Measurements from ENCODE around the gene SYT13.

The SYT13 gene

GRCh38 chr11:45216031-45216430 lies 70.1 kb downstream of the SYT13 start:
- no peak for TF ChIP-seq TEAD4 (IDR thresholded peaks at IDR 0.05)
- no peak for TF ChIP-seq EP300 (IDR thresholded peaks at IDR 0.05; ENCODE audit: borderline replicate concordance)
- TF ChIP-seq TAF1 (IDR thresholded peaks at IDR 0.05; ENCODE audit: low read depth): no peak
- no peak for TF ChIP-seq NFIC (IDR thresholded peaks at IDR 0.05)
- no peak for TF ChIP-seq EGR1 (IDR thresholded peaks at IDR 0.05)

DNA sequence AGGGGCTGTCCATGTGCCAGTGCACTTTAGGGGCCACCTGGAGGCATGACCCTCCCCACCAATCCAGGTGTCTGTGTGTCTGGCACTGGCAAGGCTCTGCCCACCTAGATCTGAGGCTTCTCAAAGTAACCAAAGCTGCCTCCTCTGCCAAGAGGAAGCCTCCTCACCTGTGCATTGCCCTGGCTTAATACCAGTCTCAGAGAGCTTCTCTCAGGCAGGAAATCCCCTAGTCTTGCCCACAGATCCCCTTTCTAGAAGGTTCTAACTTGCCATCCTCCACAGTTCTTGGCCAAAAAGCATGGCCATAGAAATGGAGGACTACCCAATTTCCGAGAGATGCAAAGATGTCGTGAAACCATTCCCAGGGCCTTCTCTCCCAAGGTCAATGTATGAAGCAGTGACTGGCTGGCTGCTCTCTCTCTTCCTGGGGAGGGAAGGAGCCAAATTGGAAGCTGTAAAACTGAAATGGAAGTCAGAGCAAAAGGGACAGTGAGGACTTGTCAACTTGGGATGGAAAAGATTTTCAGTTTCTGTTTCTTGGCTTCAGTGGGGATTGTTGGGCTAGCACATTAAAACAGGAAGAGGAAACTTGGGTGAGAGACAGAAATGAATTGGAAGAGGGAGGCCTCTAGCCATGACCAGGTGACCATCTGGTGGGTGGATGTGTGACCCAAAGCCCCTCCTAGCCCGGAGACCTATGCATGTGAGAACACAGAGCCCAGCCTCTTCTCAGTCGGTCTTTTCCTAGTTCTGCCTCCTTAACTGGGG lies 70.9 kb downstream of the SYT13 start:
- TF ChIP-seq RAD21 (IDR thresholded peaks at IDR 0.05; ENCODE audit: low read depth): no peak
- no peak for TF ChIP-seq CREB1 (IDR thresholded peaks at IDR 0.05; ENCODE audit: low read depth)
- TF ChIP-seq, protein P1, sequence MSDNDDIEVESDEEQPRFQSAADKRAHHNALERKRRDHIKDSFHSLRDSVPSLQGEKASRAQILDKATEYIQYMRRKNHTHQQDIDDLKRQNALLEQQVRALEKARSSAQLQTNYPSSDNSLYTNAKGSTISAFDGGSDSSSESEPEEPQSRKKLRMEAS (IDR thresholded peaks at IDR 0.05): no peak
- TF ChIP-seq EGR1 (IDR thresholded peaks at IDR 0.05): no peak
- TF ChIP-seq NFIC (IDR thresholded peaks at IDR 0.05): no peak
- TF ChIP-seq TEAD4 (IDR thresholded peaks at IDR 0.05): no peak

GRCh38 chr11:45213717-45214116 lies 72.4 kb downstream of the SYT13 start:
- TF ChIP-seq YY1 (IDR thresholded peaks at IDR 0.05; ENCODE audit: low read depth) (no peak), EP300 (IDR thresholded peaks at IDR 0.05; ENCODE audit: borderline replicate concordance) (no peak), TEAD4 (IDR thresholded peaks at IDR 0.05) (no peak)

- no peak for TF ChIP-seq CEBPB (IDR thresholded peaks at IDR 0.05)
These were observed 72.8 kb downstream of the SYT13 start for GRCh38 chr11:45213316-45213665.

GRCh38 chr11:45212566-45213315 lies 73.4 kb downstream of the SYT13 start:
- no peak for TF ChIP-seq TCF12 (IDR thresholded peaks at IDR 0.05; ENCODE audit: low read depth)
- TF ChIP-seq EP300 (IDR thresholded peaks at IDR 0.05; ENCODE audit: borderline replicate concordance): no peak
- no peak for TF ChIP-seq NFIC (IDR thresholded peaks at IDR 0.05)
- TF ChIP-seq, protein P2, sequence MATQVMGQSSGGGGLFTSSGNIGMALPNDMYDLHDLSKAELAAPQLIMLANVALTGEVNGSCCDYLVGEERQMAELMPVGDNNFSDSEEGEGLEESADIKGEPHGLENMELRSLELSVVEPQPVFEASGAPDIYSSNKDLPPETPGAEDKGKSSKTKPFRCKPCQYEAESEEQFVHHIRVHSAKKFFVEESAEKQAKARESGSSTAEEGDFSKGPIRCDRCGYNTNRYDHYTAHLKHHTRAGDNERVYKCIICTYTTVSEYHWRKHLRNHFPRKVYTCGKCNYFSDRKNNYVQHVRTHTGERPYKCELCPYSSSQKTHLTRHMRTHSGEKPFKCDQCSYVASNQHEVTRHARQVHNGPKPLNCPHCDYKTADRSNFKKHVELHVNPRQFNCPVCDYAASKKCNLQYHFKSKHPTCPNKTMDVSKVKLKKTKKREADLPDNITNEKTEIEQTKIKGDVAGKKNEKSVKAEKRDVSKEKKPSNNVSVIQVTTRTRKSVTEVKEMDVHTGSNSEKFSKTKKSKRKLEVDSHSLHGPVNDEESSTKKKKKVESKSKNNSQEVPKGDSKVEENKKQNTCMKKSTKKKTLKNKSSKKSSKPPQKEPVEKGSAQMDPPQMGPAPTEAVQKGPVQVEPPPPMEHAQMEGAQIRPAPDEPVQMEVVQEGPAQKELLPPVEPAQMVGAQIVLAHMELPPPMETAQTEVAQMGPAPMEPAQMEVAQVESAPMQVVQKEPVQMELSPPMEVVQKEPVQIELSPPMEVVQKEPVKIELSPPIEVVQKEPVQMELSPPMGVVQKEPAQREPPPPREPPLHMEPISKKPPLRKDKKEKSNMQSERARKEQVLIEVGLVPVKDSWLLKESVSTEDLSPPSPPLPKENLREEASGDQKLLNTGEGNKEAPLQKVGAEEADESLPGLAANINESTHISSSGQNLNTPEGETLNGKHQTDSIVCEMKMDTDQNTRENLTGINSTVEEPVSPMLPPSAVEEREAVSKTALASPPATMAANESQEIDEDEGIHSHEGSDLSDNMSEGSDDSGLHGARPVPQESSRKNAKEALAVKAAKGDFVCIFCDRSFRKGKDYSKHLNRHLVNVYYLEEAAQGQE (IDR thresholded peaks at IDR 0.05; ENCODE audit: low read depth): no peak
- TF ChIP-seq FOXM1 (IDR thresholded peaks at IDR 0.05; ENCODE audit: borderline replicate concordance, low read depth): no peak
- TF ChIP-seq, protein P3, sequence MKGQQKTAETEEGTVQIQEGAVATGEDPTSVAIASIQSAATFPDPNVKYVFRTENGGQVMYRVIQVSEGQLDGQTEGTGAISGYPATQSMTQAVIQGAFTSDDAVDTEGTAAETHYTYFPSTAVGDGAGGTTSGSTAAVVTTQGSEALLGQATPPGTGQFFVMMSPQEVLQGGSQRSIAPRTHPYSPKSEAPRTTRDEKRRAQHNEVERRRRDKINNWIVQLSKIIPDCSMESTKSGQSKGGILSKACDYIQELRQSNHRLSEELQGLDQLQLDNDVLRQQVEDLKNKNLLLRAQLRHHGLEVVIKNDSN (IDR thresholded peaks at IDR 0.05): no peak
- TF ChIP-seq ZBTB7A (IDR thresholded peaks at IDR 0.05; ENCODE audit: low read depth): no peak
- no peak for TF ChIP-seq CEBPB (IDR thresholded peaks at IDR 0.05)
- no peak for TF ChIP-seq RAD21 (IDR thresholded peaks at IDR 0.05; ENCODE audit: low read depth)
- TF ChIP-seq TAF1 (IDR thresholded peaks at IDR 0.05; ENCODE audit: low read depth): no peak
- TF ChIP-seq YY1 (IDR thresholded peaks at IDR 0.05; ENCODE audit: low read depth): no peak
- TF ChIP-seq TEAD4 (IDR thresholded peaks at IDR 0.05): no peak
- TF ChIP-seq, protein P1 (IDR thresholded peaks at IDR 0.05): no peak

DNA sequence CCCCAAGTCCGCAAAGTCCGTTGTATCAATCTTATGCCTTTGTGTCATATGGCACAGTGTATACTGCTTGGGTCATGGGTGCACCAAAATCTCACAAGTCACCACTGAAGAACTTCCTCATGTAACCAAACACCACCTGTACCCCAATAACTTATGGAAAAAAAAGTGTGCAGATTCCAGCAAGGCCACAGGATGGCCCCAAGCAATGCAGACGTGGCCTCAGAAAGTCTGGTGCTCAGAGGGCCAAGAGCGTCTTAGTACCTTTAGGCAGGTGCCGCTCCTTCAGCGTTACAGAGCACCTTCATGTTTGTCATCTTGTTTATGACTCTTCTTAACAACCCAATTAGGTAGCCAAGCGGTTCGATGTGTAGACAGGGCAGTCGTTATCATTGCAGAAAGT lies 74.4 kb downstream of the SYT13 start:
- no peak for TF ChIP-seq TCF12 (IDR thresholded peaks at IDR 0.05; ENCODE audit: low read depth)
- TF ChIP-seq CREB1 (IDR thresholded peaks at IDR 0.05; ENCODE audit: low read depth): no peak
- TF ChIP-seq, protein P2 (IDR thresholded peaks at IDR 0.05; ENCODE audit: low read depth): no peak
- no peak for TF ChIP-seq EP300 (IDR thresholded peaks at IDR 0.05; ENCODE audit: borderline replicate concordance)
- no peak for TF ChIP-seq TAF1 (IDR thresholded peaks at IDR 0.05; ENCODE audit: low read depth)
- no peak for TF ChIP-seq FOXM1 (IDR thresholded peaks at IDR 0.05; ENCODE audit: borderline replicate concordance, low read depth)
- TF ChIP-seq NFIC (IDR thresholded peaks at IDR 0.05): no peak
- TF ChIP-seq RAD21 (IDR thresholded peaks at IDR 0.05; ENCODE audit: low read depth): no peak
- TF ChIP-seq ZBTB7A (IDR thresholded peaks at IDR 0.05; ENCODE audit: low read depth): no peak
- TF ChIP-seq CEBPB (IDR thresholded peaks at IDR 0.05): no peak
- TF ChIP-seq, protein P3 (IDR thresholded peaks at IDR 0.05): no peak
- TF ChIP-seq EGR1 (IDR thresholded peaks at IDR 0.05): no peak
- no peak for TF ChIP-seq TEAD4 (IDR thresholded peaks at IDR 0.05)

Measured in Ishikawa (cell line).